GM13976 (cell line): ENCODE measurements around the gene CHRND.

Experiments used
- DNase-seq: peaks from one replicate; pipeline ENCODE4 v3.0.0; 2012; ENCODE audit warnings: low spot score
- CTCF ChIP-seq: IDR thresholded peaks from 2 replicates; pipeline ENCODE4 v1.5.1; 2012; ENCODE audit warnings: borderline replicate concordance, mild to moderate bottlenecking; ENCODE audit not compliant: insufficient read depth; ENCODE audit errors: extremely low read depth, missing control alignments, control extremely low read depth
- in situ Hi-C: fragments of 300-500 bp; cut with MboI; formaldehyde crosslinking; loops from one replicate; pipeline ENCODE4 v1.12.0; 2022; ENCODE audit warnings: low sequenced_read_pairs, mixed read lengths, inconsistent platforms; ENCODE audit not compliant: unreplicated experiment

The CHRND gene

GRCh38 chr2:232480201-232481190 is 45.5 kb upstream of the CHRND start:
- no peak for DNase-seq
- TF ChIP-seq CTCF, result no peak
- in situ Hi-C loops, result no loop called here

DNA sequence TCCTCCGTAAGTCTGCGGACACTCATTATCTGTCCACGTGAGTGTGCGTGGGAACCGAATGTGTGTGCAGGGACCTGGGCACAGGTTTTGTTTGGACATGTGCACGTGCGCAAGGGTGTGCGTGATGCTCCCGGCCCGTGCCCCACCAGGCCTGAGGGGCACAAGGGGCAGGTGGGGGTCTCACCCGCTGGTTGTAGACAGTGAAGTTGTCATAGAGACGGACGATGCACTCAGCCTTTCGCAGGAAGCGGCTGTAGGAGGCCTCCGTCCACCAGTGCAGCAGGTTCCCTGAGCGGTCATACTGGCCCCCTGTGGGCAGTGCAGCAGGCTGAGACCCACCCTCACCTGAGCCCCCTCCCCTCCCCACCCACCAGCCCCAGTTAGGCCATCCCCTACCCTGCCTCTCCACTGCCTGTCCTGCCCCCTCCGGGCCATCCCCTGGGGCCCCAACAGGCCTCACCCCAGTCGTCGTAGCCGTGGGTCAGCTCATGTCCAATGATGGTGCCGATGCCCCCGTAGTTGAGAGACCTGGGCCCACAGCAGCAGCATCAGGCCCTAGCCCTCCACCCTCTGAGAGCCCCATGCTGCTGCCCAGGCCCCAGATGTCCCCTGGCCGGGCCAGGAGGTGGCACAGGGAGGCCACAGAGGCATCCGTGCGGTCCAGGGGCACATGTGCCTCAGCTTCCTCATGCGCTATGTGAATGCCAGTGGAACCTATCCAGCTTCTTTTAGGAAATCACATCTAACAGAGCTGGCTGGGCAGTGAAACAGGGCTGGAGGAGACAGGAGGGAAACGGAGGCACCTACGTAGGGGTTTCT is 44.4 kb upstream of the CHRND start:
- no peak for TF ChIP-seq CTCF
- in situ Hi-C loops, result no loop called here
- DNase-seq, result no peak

DNA sequence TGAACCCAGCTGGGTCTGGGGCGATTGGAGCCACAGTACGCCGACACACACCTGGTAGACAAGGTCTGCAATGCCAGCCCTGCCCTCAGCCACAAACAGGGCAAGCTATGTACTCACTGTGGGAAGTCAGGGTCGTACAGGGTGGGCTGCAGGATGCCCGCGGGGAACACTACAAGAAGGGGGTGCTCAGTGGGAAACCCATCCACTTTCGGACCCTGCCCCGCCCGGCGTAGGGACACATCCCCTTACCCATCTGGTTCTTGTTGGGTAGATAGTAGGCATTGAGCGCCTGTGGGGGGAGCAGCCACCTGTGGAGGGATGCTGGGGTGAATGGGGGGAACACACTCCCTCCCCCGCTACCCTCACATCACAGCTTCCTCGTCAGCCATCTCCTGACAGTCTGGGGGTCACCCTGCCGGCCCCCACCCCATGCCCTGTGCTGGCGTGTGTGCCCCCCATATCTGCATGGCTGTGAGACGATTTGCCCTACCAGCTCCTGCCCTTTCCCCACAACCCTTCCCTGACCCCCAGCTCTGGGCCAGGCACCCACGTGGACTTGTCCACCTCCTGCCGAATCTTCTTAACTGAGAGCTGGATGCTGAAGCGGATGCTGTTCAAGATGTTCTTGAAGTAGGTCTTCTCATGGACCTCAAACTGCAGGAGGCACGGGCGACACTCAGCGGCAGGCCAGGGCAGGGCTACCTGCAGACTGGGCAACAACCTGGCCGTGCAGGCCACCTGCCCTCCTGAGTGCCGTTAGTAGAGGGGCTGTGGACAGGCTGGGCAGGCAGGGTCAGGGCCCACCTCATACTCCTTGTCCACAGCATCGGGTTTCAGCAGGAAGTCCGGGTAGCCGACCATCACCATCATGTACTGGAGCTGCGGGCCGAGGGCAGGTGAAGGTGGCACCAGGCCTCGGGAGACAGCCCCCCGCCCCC is 43.4 kb upstream of the CHRND start:
- no peak for DNase-seq
- in situ Hi-C loops, result no loop called here
- TF ChIP-seq CTCF, result no peak

- TF ChIP-seq CTCF, result no peak
- in situ Hi-C loops, result no loop called here
- DNase-seq, result no peak
Measured at GRCh38 chr2:232483311-232483922, 42.5 kb upstream of the CHRND start.

GRCh38 chr2:232483923-232484627 is 41.9 kb upstream of the CHRND start:
- TF ChIP-seq CTCF, result no peak
- DNase-seq, result no peak
- in situ Hi-C loops, result no loop called here
